Heart left ventricle (tissue), 16 donors: ENCODE measurements around the gene PTPRD. TPM values are rescaled to one million over a fixed set of nuclear protein-coding genes. Genes with fewer than 3 reads are reported as not detected.

ENCODE experiments used
- ATAC-seq, 4 donors: fragments of 200-7000 bp; cut with Tn5 transposase; one replicate each; pipeline ENCODE4 v1.9.1; 2020 to 2022; ENCODE audit warnings: moderate library complexity in 4 of 4, mild to moderate bottlenecking in 3 of 4, moderate number of reproducible peaks in 1 of 4
- DNase-seq, 5 donors: peaks; one replicate each; pipeline ENCODE4 v3.0.0-alpha.2; 2020
- H3K27ac ChIP-seq, 12 donors: fragments of 200-600 bp; sonication (generic) in 4 of 12; one replicate each; pipeline versions ENCODE4 v1.5.0 to v1.8.0; 2016 to 2022; ENCODE audit warnings: mild to moderate bottlenecking in 2 of 12
- H3K27me3 ChIP-seq, 9 donors: fragments of 200-600 bp; sonication (generic) in 2 of 9; one replicate each; pipeline versions ENCODE4 v1.5.1 to v1.8.0; 2016 to 2022; ENCODE audit warnings: mild to moderate bottlenecking in 3 of 9
- H3K36me3 ChIP-seq, 9 donors: fragments of 200-600 bp; sonication (generic) in 2 of 9; one replicate each; pipeline versions ENCODE4 v1.5.0 to v1.8.0; 2018 to 2022; ENCODE audit warnings: mild to moderate bottlenecking in 2 of 9
- H3K4me1 ChIP-seq, 12 donors: fragments of 200-600 bp; sonication (generic) in 4 of 12; one replicate each; pipeline versions ENCODE4 v1.5.0 to v1.8.0; 2016 to 2022; ENCODE audit warnings: mild to moderate bottlenecking in 3 of 12
- H3K4me3 ChIP-seq, 12 donors: fragments of 200-600 bp; sonication (generic) in 4 of 12; one replicate each; pipeline versions ENCODE4 v1.5.0 to v1.8.0; 2017 to 2022; ENCODE audit warnings: mild to moderate bottlenecking in 9 of 12, moderate library complexity in 4 of 12
- H3K9me3 ChIP-seq, 12 donors: fragments of 200-600 bp; sonication (generic) in 4 of 12; one replicate each; pipeline versions ENCODE4 v1.5.0 to v1.8.0; 2016 to 2022; ENCODE audit warnings: mild to moderate bottlenecking in 1 of 12
- CTCF ChIP-seq, 12 donors: fragments of 200-600 bp; sonication (generic) in 4 of 12; IDR thresholded peaks; one replicate each; pipeline versions ENCODE4 v1.5.0 to v1.8.0; 2018 to 2022; ENCODE audit warnings: antibody characterized with exemption in 12 of 12, mild to moderate bottlenecking in 5 of 12
- POLR2A ChIP-seq, 2 donors: fragments of 450-650 bp; IDR thresholded peaks; one replicate each; pipeline ENCODE4 v1.6.1; 2017; ENCODE audit warnings: antibody characterized with exemption in 2 of 2, mild to moderate bottlenecking in 2 of 2, moderate library complexity in 2 of 2
- WGBS, 4 donors: extraction: QIAGEN DNeasy Blood & Tissue Kit in 2 of 4; methylation state at CpG; one replicate each; pipeline versions ENCODE4 v1.1.5 to v1.1.7; 2013 to 2018; 5-methylcytosine and 5-hydroxymethylcytosine counted together
- intact Hi-C, 10 donors: fragments of 100-400 bp; cut with DNase I; formaldehyde crosslinking; loops; one replicate each; pipeline versions ENCODE4 v1.11.1 to v1.14.2; 2022
- polyA plus RNA-seq, 2 donors: library from polyadenylated mRNA; stranded (reverse); fragments of 200-250 nt; gene quantifications; one replicate each; pipeline ENCODE4 v1.2.3, GENCODE V29; 2013
- total RNA-seq, 9 donors: library from RNA; depleted of rRNA in 2 of 9; stranded (reverse); fragments of >200 nt in 2 of 9; fragmentation: NEBNext Ultra II Directional in 3 of 9; extraction: Animal tissue kit (Norgen Biotek cat#: 25700) in 3 of 9; gene quantifications; one replicate each; pipeline versions ENCODE4 v1.1.0 to v1.2.4, GENCODE V29; 2016 to 2023
- donor health status: ischemic (EF 13 %, LVEDD 7.1; RV severe dilation, severe dysfunction).
- donor health status: healthy with polysubstance abuse.
- donor health status: DM: no; HTN: yes; CAD: no.
- donor health status: DM: no; HTN: no; CAD: no.
- donor health status: ischemic (EF 25% LVEDD 6.9; RV normal size, moderate dysfunction).
- donor health status: ischemic (EF 25% LVEDD 5.7; RV mildly dilated, moderate dysfunction).
- donor health status: healthy.
- donor health status: DM: yes; HTN: yes; CAD: no.
- donor health status: ischemic (EF 35%, LVEDD 5.7; RV mildly dilated, moderate dysfunction).
- donor health status: nonischemic (EF 11% LVEDD 7.7; RV severe dilation, severe dysfunction).
- donor health status: DM: yes; HTN: yes; CAD: no.
- donor health status: PGD.
- donor health status: ischemic (EF 29% LVEDD 5.4; RV normal size, mild dysfunction).
- donor health status: nonischemic (EF 23%, LVEDD 6.1; RV moderate dilation, normal function).

PTPRD gene
- total and polyA plus RNA-seq, 11 donors = 1.4 to 25.3 (median 15.1) TPM

- 83 to 89% (median 87%) methylated on average over 3 of the region's 3 CpGs for WGBS, 4 donors
- intact Hi-C loops = no loop called here
- TF ChIP-seq POLR2A (IDR thresholded peaks at IDR 0.05) = no peak
- TF ChIP-seq CTCF (IDR thresholded peaks at IDR 0.05) = no peak
These were observed 2223.3 kb downstream of the PTPRD start for GRCh38 chr9:8389531-8389930.

GRCh38 chr9:8388132-8388531 lies 2224.7 kb downstream of the PTPRD start:
- Histone ChIP-seq H3K27ac (no peak overlapping the region), H3K9me3 (no peaks in the 10 kb centered on the region), H3K36me3 (no peaks in the 10 kb centered on the region), H3K27me3 (no peaks in the 10 kb centered on the region), H3K4me1 (no peaks in the 10 kb centered on the region), H3K4me3 (no peak overlapping the region)
- DNase-seq = no peak
- TF ChIP-seq POLR2A (IDR thresholded peaks at IDR 0.05) (no peak), CTCF (IDR thresholded peaks at IDR 0.05) (no peak)
- no peak for ATAC-seq
- intact Hi-C loops = no loop called here
- 75 to 85% (median 77%) methylated on average over 1 of the region's 1 CpG for whole genome bisulfite sequencing, 4 donors

More at GRCh38 chr9:8389531-8389930, 2223.3 kb downstream of the PTPRD start:
- Histone ChIP-seq H3K27me3 (no peaks in the 10 kb centered on the region), H3K9me3 (no peaks in the 10 kb centered on the region), H3K4me1 (no peaks in the 10 kb centered on the region), H3K27ac (no peak overlapping the region), H3K4me3 (no peak overlapping the region), H3K36me3 (no peaks in the 10 kb centered on the region)
- ATAC-seq (no peak), DNase-seq (no peak)

- ATAC-seq (no peak), DNase-seq (no peak)
- no peaks in the 10 kb centered on the region for H3K27me3 ChIP-seq
- intact Hi-C loops = no loop called here
- no peaks in the 10 kb centered on the region for H3K36me3 ChIP-seq
- H3K27ac ChIP-seq = no peak overlapping the region
- no peaks in the 10 kb centered on the region for H3K9me3 ChIP-seq
- WGBS, 4 donors = 83 to 90% (median 89%) methylated on average over 3 of the region's 3 CpGs
- TF ChIP-seq CTCF (IDR thresholded peaks at IDR 0.05) (no peak), POLR2A (IDR thresholded peaks at IDR 0.05) (no peak)
- H3K4me3 ChIP-seq = no peak overlapping the region
- no peaks in the 10 kb centered on the region for H3K4me1 ChIP-seq
These were observed 2228.7 kb downstream of the PTPRD start for GRCh38 chr9:8384091-8384490.

GRCh38 chr9:8382777-8383527 lies 2229.8 kb downstream of the PTPRD start:
- intact Hi-C loops = no loop called here
- H3K27me3 ChIP-seq = no peaks in the 10 kb centered on the region
- no peaks in the 10 kb centered on the region for H3K9me3 ChIP-seq
- ATAC-seq = no peak
- TF ChIP-seq CTCF (IDR thresholded peaks at IDR 0.05) = no peak
- no peak for TF ChIP-seq POLR2A (IDR thresholded peaks at IDR 0.05)
- no peaks in the 10 kb centered on the region for H3K36me3 ChIP-seq
- no peak overlapping the region for H3K4me3 ChIP-seq
- DNase-seq = no peak
- H3K4me1 ChIP-seq = no peaks in the 10 kb centered on the region
- WGBS, 4 donors = 72 to 88% (median 77%) methylated on average over 4 of the region's 4 CpGs
- H3K27ac ChIP-seq = no peak overlapping the region
